IMR-90 (cell line): Measurements from ENCODE around the gene SAMD10. TPM values are rescaled to one million over a fixed set of nuclear protein-coding genes. Genes with fewer than 3 reads are reported as not detected.

Source experiments
- ATAC-seq: fragments of 200-7000 bp; cut with Tn5 transposase; 2 replicates; pipeline ENCODE4 v1.9.1; 2020; ENCODE audit warnings: low read depth, mild to moderate bottlenecking, moderate library complexity
- BruUV-seq: library from RNA; stranded (reverse); fragments of 400-500 nt; replicated peaks from 2 replicates; lab custom pipeline; 2021; lab: Mats Ljungman, UMichigan
- CTCF ChIA-PET: fragments of 300-600 bp; formaldehyde crosslinking; extraction: SDS; loops from one replicate; lab custom pipeline; 2021; ENCODE audit warnings: antibody characterized with exemption; lab: Yijun Ruan, JAX
- POLR2A ChIA-PET: fragments of 300-600 bp; sonication (Branson Sonifier 250); formaldehyde crosslinking; loops from one replicate; lab custom pipeline; 2022; ENCODE audit warnings: antibody characterized with exemption; ENCODE audit not compliant: unreplicated experiment; lab: Charles Lee
- DNase-seq: peaks from one replicate; pipeline ENCODE4 v3.0.0; 2013
- H2AFZ ChIP-seq: replicated peaks from 2 replicates; pipeline ENCODE3; 2013; ENCODE audit warnings: low read length, mild to moderate bottlenecking; ENCODE audit not compliant: poor library complexity
- H2AK5ac ChIP-seq: 2 replicates; pipeline ENCODE4 v1.6.1; 2013; ENCODE audit warnings: low read depth, low read length, inconsistent platforms
- H2AK9ac ChIP-seq: replicated peaks from 2 replicates; pipeline ENCODE3; 2013; ENCODE audit warnings: mild to moderate bottlenecking, low read depth, low read length, moderate library complexity; ENCODE audit not compliant: poor library complexity
- H2BK120ac ChIP-seq: 2 replicates; pipeline ENCODE4 v1.6.1; 2013; ENCODE audit warnings: low read depth, low read length, inconsistent platforms
- H2BK15ac ChIP-seq: 3 replicates; pipeline ENCODE4 v1.6.1; 2013; ENCODE audit warnings: low read depth, low read length, inconsistent platforms
- H2BK20ac ChIP-seq: 2 replicates; pipeline ENCODE4 v1.6.1; 2013; ENCODE audit warnings: low read depth, mild to moderate bottlenecking, inconsistent platforms, low read length, moderate library complexity
- H2BK5ac ChIP-seq: 2 replicates; pipeline ENCODE4 v1.6.1; 2013; ENCODE audit warnings: mild to moderate bottlenecking, low read depth, low read length, inconsistent platforms; ENCODE audit not compliant: poor library complexity, severe bottlenecking
- H3K14ac ChIP-seq: replicated peaks from 2 replicates; pipeline ENCODE4 v1.6.1; 2013; ENCODE audit warnings: low read depth, low read length, inconsistent platforms
- H3K18ac ChIP-seq: 2 replicates; pipeline ENCODE4 v1.6.1; 2013; ENCODE audit warnings: low read depth, low read length, control low read depth
- H3K23ac ChIP-seq: 2 replicates; pipeline ENCODE4 v1.6.1; 2013; ENCODE audit warnings: low read depth, low read length, inconsistent platforms
- H3K27ac ChIP-seq: 2 replicates; pipeline ENCODE4 v1.5.1; 2013; ENCODE audit warnings: mild to moderate bottlenecking, control low read depth, low read length; ENCODE audit not compliant: insufficient read depth
- H3K27me3 ChIP-seq: 2 replicates; pipeline ENCODE4 v1.6.1; 2013; ENCODE audit warnings: low read length; ENCODE audit not compliant: control insufficient read depth, insufficient read depth
- H3K36me3 ChIP-seq: 2 replicates; pipeline ENCODE4 v1.6.1; 2013; ENCODE audit warnings: low read length, mixed read lengths; ENCODE audit not compliant: control insufficient read depth, insufficient read depth
- H3K4ac ChIP-seq: 2 replicates; pipeline ENCODE4 v1.6.1; 2013; ENCODE audit warnings: low read depth, low read length, inconsistent platforms
- H3K4me1 ChIP-seq: 2 replicates; pipeline ENCODE4 v1.6.1; 2013; ENCODE audit warnings: low read length, mixed read lengths; ENCODE audit not compliant: control insufficient read depth, insufficient read depth
- H3K4me2 ChIP-seq: 2 replicates; pipeline ENCODE4 v1.6.1; 2013; ENCODE audit warnings: low read depth, mild to moderate bottlenecking, control low read depth, low read length, moderate library complexity
- H3K4me3 ChIP-seq: 2 replicates; pipeline ENCODE4 v1.5.1; 2013; ENCODE audit warnings: low read depth, mild to moderate bottlenecking, control low read depth, low read length, moderate library complexity; ENCODE audit not compliant: insufficient read depth
- H3K56ac ChIP-seq: 2 replicates; pipeline ENCODE4 v1.6.1; 2013; ENCODE audit warnings: low read length, inconsistent platforms; ENCODE audit not compliant: insufficient read depth; ENCODE audit errors: extremely low read depth
- H3K79me1 ChIP-seq, 2 experiments: 2 replicates each; pipeline ENCODE4 v1.6.1; 2013; ENCODE audit warnings: low read length in 2 of 2, inconsistent platforms in 1 of 2, low read depth in 1 of 2
- H3K9ac ChIP-seq: 2 replicates; pipeline ENCODE4 v1.6.1; 2013; ENCODE audit warnings: low read depth, low read length, control low read depth
- H3K9me1 ChIP-seq: 2 replicates; pipeline ENCODE4 v1.6.1; 2013; ENCODE audit warnings: low read length, inconsistent platforms; ENCODE audit not compliant: insufficient read depth
- H3K9me3 ChIP-seq: 2 replicates; pipeline ENCODE4 v1.6.1; 2013; ENCODE audit warnings: low read length; ENCODE audit not compliant: control insufficient read depth, insufficient read depth
- H4K20me1 ChIP-seq: 2 replicates; pipeline ENCODE4 v1.6.1; 2013; ENCODE audit warnings: low read length, inconsistent platforms; ENCODE audit not compliant: insufficient read depth
- H4K5ac ChIP-seq: 2 replicates; pipeline ENCODE4 v1.6.1; 2013; ENCODE audit warnings: mild to moderate bottlenecking, low read depth, low read length, control low read depth
- H4K8ac ChIP-seq, 2 experiments: 2 replicates each; pipeline ENCODE4 v1.6.1; 2013; ENCODE audit warnings: low read depth in 2 of 2, low read length in 2 of 2, control low read depth in 1 of 2, inconsistent platforms in 1 of 2
- H4K91ac ChIP-seq: 2 replicates; pipeline ENCODE4 v1.6.1; 2013; ENCODE audit warnings: low read depth, low read length, inconsistent platforms; ENCODE audit not compliant: insufficient read depth
- BHLHE40 ChIP-seq: fragments of 150-350 bp; IDR thresholded peaks from 2 replicates; pipeline ENCODE4 v1.6.1; 2016; ENCODE audit warnings: mild to moderate bottlenecking, low read depth, low read length
- CEBPB ChIP-seq: IDR thresholded peaks from 2 replicates; pipeline ENCODE4 v1.6.1; 2012; ENCODE audit warnings: low read depth, low read length, improper control_type of control experiment
- CHD1 ChIP-seq: IDR thresholded peaks from 2 replicates; pipeline ENCODE4 v1.6.1; 2012; ENCODE audit warnings: low read depth, low read length, improper control_type of control experiment
- CTCF ChIP-seq: conservative IDR thresholded peaks from 2 replicates; pipeline ENCODE4 v1.5.1; 2012; ENCODE audit warnings: mild to moderate bottlenecking, low read depth, low read length, improper control_type of control experiment
- ELK1 ChIP-seq: fragments of 150-350 bp; IDR thresholded peaks from 2 replicates; pipeline ENCODE4 v1.6.1; 2016; ENCODE audit warnings: low read depth, mild to moderate bottlenecking, low read length, moderate library complexity, borderline replicate concordance
- MAZ ChIP-seq: IDR thresholded peaks from 2 replicates; pipeline ENCODE4 v1.6.1; 2012; ENCODE audit warnings: low read depth, mild to moderate bottlenecking, low read length, improper control_type of control experiment, moderate library complexity, borderline replicate concordance
- MXI1 ChIP-seq: IDR thresholded peaks from 2 replicates; pipeline ENCODE4 v1.6.1; 2012; ENCODE audit warnings: low read depth, mild to moderate bottlenecking, low read length, moderate library complexity, borderline replicate concordance
- POLR2A ChIP-seq: IDR thresholded peaks from 2 replicates; pipeline ENCODE4 v1.6.1; 2012; ENCODE audit warnings: mild to moderate bottlenecking, low read depth, low read length
- RAD21 ChIP-seq: IDR thresholded peaks from 2 replicates; pipeline ENCODE4 v1.6.1; 2012; ENCODE audit warnings: low read length, improper control_type of control experiment
- RCOR1 ChIP-seq: IDR thresholded peaks from 2 replicates; pipeline ENCODE4 v1.6.1; 2012; ENCODE audit warnings: mild to moderate bottlenecking, low read length, improper control_type of control experiment; ENCODE audit not compliant: insufficient replicate concordance
- SMC3 ChIP-seq: fragments of 150-350 bp; IDR thresholded peaks from 2 replicates; pipeline ENCODE4 v1.6.1; 2016; ENCODE audit warnings: low read depth, mild to moderate bottlenecking, antibody characterized with exemption, low read length, moderate library complexity
- WGBS, 2 experiments: methylation state at CpG; one replicate each; pipeline versions ENCODE4 v1.1.5 to v1.1.7; 2013; ENCODE audit warnings: missing lambda C conversion rate in 2 of 2; ENCODE audit not compliant: insufficient read length in 1 of 2; ENCODE audit errors: extremely low coverage in 2 of 2; 5-methylcytosine and 5-hydroxymethylcytosine counted together
- dilution Hi-C: fragments of 300-500 bp; cut with HindIII; formaldehyde crosslinking; loops from one replicate; pipeline ENCODE4 v1.14.3; 2018; ENCODE audit warnings: low sequenced_read_pairs; ENCODE audit not compliant: unreplicated experiment
- in situ Hi-C: fragments of 300-500 bp; cut with MboI; formaldehyde crosslinking; loops from 3 replicates; pipeline ENCODE4 v1.14.3; 2019; ENCODE audit warnings: low sequenced_read_pairs, inconsistent platforms, mixed read lengths
- intact Hi-C: fragments of 100-400 bp; cut with micrococcal nuclease; formaldehyde crosslinking; loops from 2 replicates; pipeline ENCODE4 v1.10.0; 2022
- polyA plus RNA-seq, 3 experiments: library from polyadenylated mRNA; depleted of rRNA; stranded (reverse); fragments of >200 nt; gene quantifications; 2 replicates each; pipeline ENCODE4 v1.2.3, GENCODE V29; 2012; ENCODE audit warnings: low replicate concordance in 1 of 3
- total RNA-seq: library from RNA; depleted of rRNA; stranded (reverse); fragments of >200 nt; gene quantifications from 2 replicates; pipeline ENCODE4 v1.2.3, GENCODE V29; 2012
- TF ChIP-seq, protein P1 (sequence below): fragments of 150-350 bp; IDR thresholded peaks from 2 replicates; pipeline ENCODE4 v1.6.1; 2017; ENCODE audit warnings: mild to moderate bottlenecking, antibody characterized with exemption, low read length, low read depth

The SAMD10 gene
- total and polyA plus RNA-seq, 2 of the 4 experiments (the other 2 are of a cell fraction), result 0.54 to 4.1 TPM

GRCh38 chr20:63980806-63981728 is 1.6 kb upstream of the SAMD10 start, which contains the start of gene PRPF6:
Gene PRPF6 (plus strand): TSS chr20:63981132. CDS start chr20:63981246, 114 bp downstream.
- Histone ChIP-seq H4K20me1 (peaks cover 11% of the 10 kb centered on the region; the same call in 1 of the 2 replicates), H3K4me3 (peak within 1 kb of the TSS; percentile 91), H4K91ac (peak within 1 kb of the TSS; percentile 76), H3K79me1 (peaks cover 27 to 38% of the 10 kb centered on the region in 2 experiments), H3K56ac (0 out of 2 replicates have a peak within 1 kb of the TSS, but pooled peaks have one; percentile 46), H4K8ac (peak within 1 kb of the TSS; percentile 91 to 96), H3K18ac (no peak within 1 kb of the TSS; the same call in 1 of the 2 replicates), H2BK5ac (peak within 1 kb of the TSS; percentile 84), H4K5ac (peak within 1 kb of the TSS; percentile 91), H2AFZ (peak within 1 kb of the TSS; percentile 100), H3K4me2 (peak within 1 kb of the TSS; percentile 90), H3K9me3 (no peaks in the 10 kb centered on the region), H3K36me3 (peaks cover 17% of the 10 kb centered on the region), H3K9me1 (peaks cover 17% of the 10 kb centered on the region), H2BK15ac (no peak within 1 kb of the TSS), H3K27me3 (no peaks in the 10 kb centered on the region), H3K9ac (peak within 1 kb of the TSS; percentile 83), H3K4me1 (peaks cover 26% of the 10 kb centered on the region), H2BK20ac (no peak within 1 kb of the TSS), H3K14ac (peak within 1 kb of the TSS; percentile 86), H3K4ac (peak within 1 kb of the TSS; percentile 87), H2AK5ac (peak within 1 kb of the TSS; percentile 79), H2BK120ac (peak within 1 kb of the TSS; percentile 19), H3K23ac (peak within 1 kb of the TSS; percentile 69), H3K27ac (peak within 1 kb of the TSS; percentile 82), H2AK9ac (peak within 1 kb of the TSS; percentile 91)
- CTCF ChIA-PET, result interaction anchor here (0.8 to 1.3 kb wide), 2 partner anchors 81 to 139 kb away, joined by 3 read pairs; partner anchors contain the start of gene TCEA2
- no peak for TF ChIP-seq RCOR1
- TF ChIP-seq, protein P1, sequence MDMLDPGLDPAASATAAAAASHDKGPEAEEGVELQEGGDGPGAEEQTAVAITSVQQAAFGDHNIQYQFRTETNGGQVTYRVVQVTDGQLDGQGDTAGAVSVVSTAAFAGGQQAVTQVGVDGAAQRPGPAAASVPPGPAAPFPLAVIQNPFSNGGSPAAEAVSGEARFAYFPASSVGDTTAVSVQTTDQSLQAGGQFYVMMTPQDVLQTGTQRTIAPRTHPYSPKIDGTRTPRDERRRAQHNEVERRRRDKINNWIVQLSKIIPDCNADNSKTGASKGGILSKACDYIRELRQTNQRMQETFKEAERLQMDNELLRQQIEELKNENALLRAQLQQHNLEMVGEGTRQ, result peak; percentile 38; the same call in 1 of the 2 replicates
- peak; percentile 97 for TF ChIP-seq CTCF
- TF ChIP-seq ELK1, result 0 out of 2 replicates have a peak, but pooled peaks have one; percentile 51
- peak; percentile 65; the same call in 1 of the 2 replicates for TF ChIP-seq BHLHE40
- TF ChIP-seq MAZ, result peak; percentile 44; the same call in 1 of the 2 replicates
- peak; percentile 86 for TF ChIP-seq MXI1
- peak; percentile 44 for TF ChIP-seq SMC3
- TF ChIP-seq POLR2A, result peak; percentile 80
- no peak for TF ChIP-seq CEBPB
- no peak for TF ChIP-seq CHD1
- TF ChIP-seq RAD21, result peak; percentile 43
- in situ Hi-C loops, result no loop called here
- intact Hi-C loops, result loop anchor here (1.0 to 2.0 kb wide), 2 partner anchors 76 to 139 kb away; no protein-coding TSS in a partner anchor
- dilution Hi-C loops, result no loop called here
- ATAC-seq, result peak; percentile 74
- no TSS peak for BruUV-seq
- peak; percentile 92 for DNase-seq
- WGBS, 2 experiments, result 1% methylated on average over 33 of the region's 75 CpGs; no CpG with 5 or more reads in 1 of the 2 experiments
- POLR2A ChIA-PET, result interaction anchor here (1.0 kb wide), 1 partner anchor 116 kb away, joined by 4 read pairs; the partner anchor contains the start of gene TPD52L2
